A673 (cell line): ENCODE data around the gene ACLY. TPM values are rescaled to one million over a fixed set of nuclear protein-coding genes. Genes with fewer than 3 reads are reported as not detected.

Experiments
- BruUV-seq: library from RNA; stranded (reverse); fragments of 400-500 nt; replicated peaks from 2 replicates; lab custom pipeline; 2021; lab: Mats Ljungman, UMichigan
- CTCF ChIA-PET: fragments of 300-600 bp; sonication (Branson Sonifier 250); formaldehyde crosslinking; loops from one replicate; lab custom pipeline; 2022; ENCODE audit warnings: antibody characterized with exemption; lab: Charles Lee
- POLR2A ChIA-PET: fragments of 300-600 bp; sonication (Branson Sonifier 250); formaldehyde crosslinking; loops from one replicate; lab custom pipeline; 2022; ENCODE audit warnings: antibody characterized with exemption; ENCODE audit not compliant: low non-redundant PET; lab: Charles Lee
- DNase-seq: peaks from one replicate; pipeline ENCODE4 v3.0.0-alpha.2; 2015; ENCODE audit warnings: low spot score
- H3K27ac ChIP-seq: fragments of 200-600 bp; sonication (generic); 2 replicates; pipeline ENCODE4 v1.5.1; 2016; ENCODE audit warnings: mixed run types, low read depth, mild to moderate bottlenecking, mixed read lengths, antibody characterized with exemption, low read length; ENCODE audit not compliant: poor library complexity, severe bottlenecking
- H3K27me3 ChIP-seq: fragments of 200-600 bp; sonication (generic); replicated peaks from 2 replicates; pipeline ENCODE4 v1.6.1; 2017; ENCODE audit warnings: mixed run types, low read depth, mild to moderate bottlenecking, mixed read lengths, antibody characterized with exemption, low read length; ENCODE audit not compliant: insufficient read depth, poor library complexity
- H3K36me3 ChIP-seq: fragments of 200-600 bp; sonication (generic); 2 replicates; pipeline ENCODE4 v1.6.1; 2016; ENCODE audit warnings: mixed run types, mild to moderate bottlenecking, mixed read lengths, antibody characterized with exemption, low read length; ENCODE audit not compliant: insufficient read depth, poor library complexity, severe bottlenecking
- H3K4me1 ChIP-seq: fragments of 200-600 bp; sonication (generic); 2 replicates; pipeline ENCODE4 v1.6.1; 2017; ENCODE audit warnings: mixed run types, mild to moderate bottlenecking, mixed read lengths, antibody characterized with exemption, low read length; ENCODE audit not compliant: insufficient read depth, poor library complexity, severe bottlenecking
- H3K4me3 ChIP-seq: fragments of 200-600 bp; sonication (generic); 2 replicates; pipeline ENCODE4 v1.5.1; 2016; ENCODE audit warnings: low read depth, mixed run types, mild to moderate bottlenecking, mixed read lengths, low read length; ENCODE audit not compliant: poor library complexity, severe bottlenecking
- H3K9me3 ChIP-seq: fragments of 200-600 bp; sonication (generic); 2 replicates; pipeline ENCODE4 v1.6.1; 2016; ENCODE audit warnings: mixed run types, low read depth, mild to moderate bottlenecking, mixed read lengths, antibody characterized with exemption, low read length; ENCODE audit not compliant: poor library complexity, severe bottlenecking
- EZH2 ChIP-seq: fragments of 200-600 bp; sonication (generic); IDR thresholded peaks from 2 replicates; pipeline ENCODE4 v1.6.1; 2017; ENCODE audit warnings: borderline replicate concordance, low read depth, mild to moderate bottlenecking, mixed read lengths, antibody characterized with exemption, low read length; ENCODE audit not compliant: poor library complexity, severe bottlenecking
- intact Hi-C: fragments of 100-400 bp; cut with micrococcal nuclease; formaldehyde crosslinking; loops from one replicate; pipeline ENCODE4 v1.10.0; 2022; ENCODE audit not compliant: unreplicated experiment
- total RNA-seq: library from RNA; stranded (reverse); gene quantifications from 2 replicates; pipeline ENCODE4 v1.2.3, GENCODE V29; 2021
- TF ChIP-seq, protein P1 (sequence below): fragments of 300-800, 200-600 bp; sonication (generic); conservative IDR thresholded peaks from 2 replicates; pipeline ENCODE4 v1.5.1; 2017; ENCODE audit warnings: low read depth, mild to moderate bottlenecking, antibody characterized with exemption, low read length, moderate library complexity, mixed read lengths

ACLY gene
- total RNA-seq, 1 experiment from 2014 or later = 175 TPM

DNA sequence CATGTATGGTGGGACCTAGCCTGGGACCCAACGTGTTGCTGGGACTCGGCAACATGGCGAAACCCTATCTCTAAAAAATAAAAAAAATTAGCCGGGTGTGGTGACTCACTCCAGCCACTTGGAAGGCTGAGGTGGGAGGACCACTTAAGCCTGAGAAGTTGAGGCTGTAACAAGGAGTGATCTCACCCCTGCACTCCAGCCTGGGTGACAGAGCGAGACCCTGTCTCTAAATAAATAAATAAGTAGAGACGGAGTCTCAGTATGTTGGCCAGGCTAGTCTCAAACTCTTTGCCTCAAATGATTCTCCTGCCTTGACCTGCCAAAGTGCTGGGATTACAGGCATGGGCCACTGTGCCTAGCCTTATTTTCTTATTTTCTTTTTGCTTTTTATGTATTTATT lies 37.8 kb upstream of the ACLY start:
- Histone ChIP-seq H3K27ac (no peak overlapping the region), H3K4me1 (no peaks in the 10 kb centered on the region), H3K9me3 (no peaks in the 10 kb centered on the region), H3K36me3 (no peaks in the 10 kb centered on the region), H3K27me3 (no peaks in the 10 kb centered on the region), H3K4me3 (no peak overlapping the region)
- ChIA-PET POLR2A (no interaction called here), CTCF (no interaction called here)
- intact Hi-C loops = no loop called here
- DNase-seq = no peak
- BruUV-seq = no TSS peak
- no peak for TF ChIP-seq EZH2
- TF ChIP-seq, protein P1, sequence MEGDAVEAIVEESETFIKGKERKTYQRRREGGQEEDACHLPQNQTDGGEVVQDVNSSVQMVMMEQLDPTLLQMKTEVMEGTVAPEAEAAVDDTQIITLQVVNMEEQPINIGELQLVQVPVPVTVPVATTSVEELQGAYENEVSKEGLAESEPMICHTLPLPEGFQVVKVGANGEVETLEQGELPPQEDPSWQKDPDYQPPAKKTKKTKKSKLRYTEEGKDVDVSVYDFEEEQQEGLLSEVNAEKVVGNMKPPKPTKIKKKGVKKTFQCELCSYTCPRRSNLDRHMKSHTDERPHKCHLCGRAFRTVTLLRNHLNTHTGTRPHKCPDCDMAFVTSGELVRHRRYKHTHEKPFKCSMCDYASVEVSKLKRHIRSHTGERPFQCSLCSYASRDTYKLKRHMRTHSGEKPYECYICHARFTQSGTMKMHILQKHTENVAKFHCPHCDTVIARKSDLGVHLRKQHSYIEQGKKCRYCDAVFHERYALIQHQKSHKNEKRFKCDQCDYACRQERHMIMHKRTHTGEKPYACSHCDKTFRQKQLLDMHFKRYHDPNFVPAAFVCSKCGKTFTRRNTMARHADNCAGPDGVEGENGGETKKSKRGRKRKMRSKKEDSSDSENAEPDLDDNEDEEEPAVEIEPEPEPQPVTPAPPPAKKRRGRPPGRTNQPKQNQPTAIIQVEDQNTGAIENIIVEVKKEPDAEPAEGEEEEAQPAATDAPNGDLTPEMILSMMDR = no peak

DNA sequence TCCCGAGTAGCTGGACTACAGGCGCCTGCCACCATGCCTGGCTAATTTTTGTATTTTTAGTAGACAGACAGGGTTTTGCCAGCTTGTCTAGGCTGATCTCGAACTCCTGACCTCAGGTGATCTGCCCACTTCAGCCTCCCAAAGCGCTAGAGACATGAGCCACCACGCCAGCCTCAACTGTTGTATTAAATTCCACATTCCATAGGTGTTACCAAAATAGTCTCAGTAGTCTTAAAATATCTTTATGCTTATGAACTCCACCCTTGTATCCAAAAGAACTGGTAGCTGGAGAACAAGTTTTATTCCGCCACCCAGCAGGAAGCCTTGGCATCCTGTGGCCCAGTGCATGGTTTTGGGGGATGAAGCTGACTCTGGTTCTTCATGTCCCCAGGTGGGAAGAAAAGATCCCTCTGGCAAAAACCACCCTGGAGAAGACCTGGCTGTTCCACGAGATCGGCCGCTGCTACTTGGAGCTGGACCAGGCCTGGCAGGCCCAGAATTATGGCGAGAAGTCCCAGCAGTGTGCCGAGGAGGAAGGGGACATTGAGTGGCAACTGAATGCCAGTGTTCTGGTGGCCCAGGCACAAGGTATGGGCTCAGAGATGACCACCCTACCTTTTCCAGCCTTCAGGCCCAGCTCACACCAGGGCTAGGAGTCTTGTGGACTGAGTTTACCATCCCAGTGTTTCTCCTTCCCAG lies 30.2 kb upstream of the ACLY start:
- POLR2A ChIA-PET = no interaction called here
- BruUV-seq = no TSS peak

DNA sequence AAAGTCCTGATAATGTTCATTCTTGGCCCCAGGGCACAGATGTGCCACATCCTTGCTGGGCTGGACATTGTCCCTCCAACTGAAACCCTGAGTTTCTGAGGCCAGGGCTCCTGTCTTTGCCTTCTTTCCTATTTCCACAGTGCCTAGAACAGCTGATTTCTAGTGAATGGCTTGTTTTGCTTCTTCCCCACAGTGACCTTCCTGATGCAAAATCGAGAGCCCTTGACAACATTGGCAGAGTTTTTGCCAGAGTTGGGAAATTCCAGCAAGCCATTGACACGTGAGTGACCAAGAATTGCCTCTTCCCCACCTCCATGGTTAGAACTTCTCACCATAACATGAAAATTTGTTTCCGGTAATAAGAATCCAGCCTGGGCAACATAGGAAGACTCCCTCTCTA lies 26.2 kb upstream of the ACLY start:
- intact Hi-C loops = no loop called here
- Histone ChIP-seq H3K27me3 (no peaks in the 10 kb centered on the region), H3K4me3 (no peak overlapping the region), H3K4me1 (no peaks in the 10 kb centered on the region), H3K9me3 (no peaks in the 10 kb centered on the region), H3K36me3 (no peaks in the 10 kb centered on the region), H3K27ac (no peak overlapping the region)
- CTCF ChIA-PET = no interaction called here
- no TSS peak for BruUV-seq
- POLR2A ChIA-PET = no interaction called here
- no peak for TF ChIP-seq EZH2
- TF ChIP-seq, protein P1 = no peak
- no peak for DNase-seq

More for the DNA sequence above, 30.2 kb upstream of the ACLY start:
- Histone ChIP-seq H3K9me3 (no peaks in the 10 kb centered on the region), H3K27me3 (no peaks in the 10 kb centered on the region), H3K27ac (no peak overlapping the region), H3K36me3 (no peaks in the 10 kb centered on the region), H3K4me3 (no peak overlapping the region), H3K4me1 (no peaks in the 10 kb centered on the region)
- TF ChIP-seq EZH2 = no peak
- TF ChIP-seq, protein P1 = no peak
- intact Hi-C loops = no loop called here
- no peak for DNase-seq
- CTCF ChIA-PET = no interaction called here
